ENCODE data around the gene CDKN2A.

DNA sequence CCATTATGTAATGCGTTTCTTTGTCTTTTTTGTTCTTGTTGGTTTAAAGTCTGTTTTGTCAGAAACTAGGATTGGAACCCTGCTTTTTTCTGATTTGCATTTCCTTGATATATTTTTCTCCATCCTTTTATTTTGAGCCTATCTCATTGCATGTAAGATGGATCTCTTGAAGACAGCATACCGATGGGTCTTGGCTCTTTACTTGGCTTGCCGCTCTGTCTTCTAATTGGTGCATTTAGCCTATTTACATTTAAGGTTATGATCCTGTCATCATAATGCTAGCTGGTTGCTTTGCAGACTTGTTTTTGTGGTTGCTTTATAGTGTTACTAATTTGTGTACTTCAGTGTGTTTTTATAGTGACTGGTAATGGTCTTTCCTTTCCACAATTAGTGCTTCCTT lies 28.2 kb upstream of the CDKN2A start:
- TF ChIP-seq EZH2 (IDR thresholded peaks at IDR 0.05; ENCODE audit: borderline replicate concordance, insufficient read depth, low read depth, low read length, poor library complexity, severe bottlenecking): no peak
- TF ChIP-seq, protein P1, sequence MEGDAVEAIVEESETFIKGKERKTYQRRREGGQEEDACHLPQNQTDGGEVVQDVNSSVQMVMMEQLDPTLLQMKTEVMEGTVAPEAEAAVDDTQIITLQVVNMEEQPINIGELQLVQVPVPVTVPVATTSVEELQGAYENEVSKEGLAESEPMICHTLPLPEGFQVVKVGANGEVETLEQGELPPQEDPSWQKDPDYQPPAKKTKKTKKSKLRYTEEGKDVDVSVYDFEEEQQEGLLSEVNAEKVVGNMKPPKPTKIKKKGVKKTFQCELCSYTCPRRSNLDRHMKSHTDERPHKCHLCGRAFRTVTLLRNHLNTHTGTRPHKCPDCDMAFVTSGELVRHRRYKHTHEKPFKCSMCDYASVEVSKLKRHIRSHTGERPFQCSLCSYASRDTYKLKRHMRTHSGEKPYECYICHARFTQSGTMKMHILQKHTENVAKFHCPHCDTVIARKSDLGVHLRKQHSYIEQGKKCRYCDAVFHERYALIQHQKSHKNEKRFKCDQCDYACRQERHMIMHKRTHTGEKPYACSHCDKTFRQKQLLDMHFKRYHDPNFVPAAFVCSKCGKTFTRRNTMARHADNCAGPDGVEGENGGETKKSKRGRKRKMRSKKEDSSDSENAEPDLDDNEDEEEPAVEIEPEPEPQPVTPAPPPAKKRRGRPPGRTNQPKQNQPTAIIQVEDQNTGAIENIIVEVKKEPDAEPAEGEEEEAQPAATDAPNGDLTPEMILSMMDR (IDR thresholded peaks at IDR 0.05): no peak
